T-helper 22 cell (primary cell): ENCODE results near the gene TBCD.
"Not testable (repeated sequence)": the region's sequence is repeated elsewhere in the genome, so short reads cannot be mapped to it uniquely, and the experiment has no call there.

Source experiments
- DNase-seq: peaks from one replicate; pipeline ENCODE4 v3.0.0-alpha.2; 2020; ENCODE audit warnings: low read depth

TBCD gene

DNA sequence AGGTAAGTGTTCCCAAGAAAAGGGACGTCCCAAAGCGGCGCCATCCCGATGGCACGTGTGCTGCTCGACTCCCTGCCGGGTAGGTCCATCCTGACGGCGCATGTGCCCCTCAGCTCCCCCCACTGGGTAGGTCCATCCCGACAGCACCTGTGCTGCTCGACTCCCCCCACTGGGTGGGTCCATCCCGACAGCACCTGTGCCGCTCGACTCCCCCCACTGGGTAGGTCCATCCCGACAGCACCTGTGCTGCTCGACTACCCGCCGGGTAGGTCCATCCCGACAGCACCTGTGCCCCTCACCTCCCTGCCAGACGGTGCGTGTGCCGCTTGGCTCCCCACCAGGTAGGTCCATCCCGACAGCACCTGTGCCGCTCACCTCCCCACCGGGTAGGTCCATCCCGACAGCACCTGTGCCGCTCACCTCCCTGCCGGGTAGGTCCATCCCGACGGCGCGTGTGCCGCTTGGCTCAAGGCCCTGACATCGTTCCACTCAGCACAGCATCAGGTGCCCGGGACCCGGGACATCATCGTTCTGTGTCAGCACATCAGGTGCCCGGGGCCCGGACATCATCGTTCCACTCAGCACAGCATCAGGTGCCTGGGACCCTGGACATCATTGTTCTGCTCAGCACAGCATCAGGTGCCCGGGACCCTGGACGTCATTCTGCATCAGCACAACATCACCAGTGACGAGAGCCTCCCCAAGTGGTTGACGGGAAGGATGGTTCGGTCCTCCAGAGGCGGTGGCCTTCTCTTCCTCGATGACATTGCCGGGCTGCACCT, 22.2 kb upstream of the TBCD start:
- no peak for DNase-seq

- DNase-seq, result no peak
These were observed 19.6 kb upstream of the TBCD start for GRCh38 chr17:82732118-82732743.

- no peak for DNase-seq
These were observed 16.6 kb upstream of the TBCD start, which contains the start of gene FN3K for GRCh38 chr17:82734987-82735866. FN3K (plus strand) TSS chr17:82735615; CDS start chr17:82735637, 22 bp downstream.

- DNase-seq, result no peak
These were observed 15.2 kb upstream of the TBCD start for GRCh38 chr17:82736511-82737185.

DNA sequence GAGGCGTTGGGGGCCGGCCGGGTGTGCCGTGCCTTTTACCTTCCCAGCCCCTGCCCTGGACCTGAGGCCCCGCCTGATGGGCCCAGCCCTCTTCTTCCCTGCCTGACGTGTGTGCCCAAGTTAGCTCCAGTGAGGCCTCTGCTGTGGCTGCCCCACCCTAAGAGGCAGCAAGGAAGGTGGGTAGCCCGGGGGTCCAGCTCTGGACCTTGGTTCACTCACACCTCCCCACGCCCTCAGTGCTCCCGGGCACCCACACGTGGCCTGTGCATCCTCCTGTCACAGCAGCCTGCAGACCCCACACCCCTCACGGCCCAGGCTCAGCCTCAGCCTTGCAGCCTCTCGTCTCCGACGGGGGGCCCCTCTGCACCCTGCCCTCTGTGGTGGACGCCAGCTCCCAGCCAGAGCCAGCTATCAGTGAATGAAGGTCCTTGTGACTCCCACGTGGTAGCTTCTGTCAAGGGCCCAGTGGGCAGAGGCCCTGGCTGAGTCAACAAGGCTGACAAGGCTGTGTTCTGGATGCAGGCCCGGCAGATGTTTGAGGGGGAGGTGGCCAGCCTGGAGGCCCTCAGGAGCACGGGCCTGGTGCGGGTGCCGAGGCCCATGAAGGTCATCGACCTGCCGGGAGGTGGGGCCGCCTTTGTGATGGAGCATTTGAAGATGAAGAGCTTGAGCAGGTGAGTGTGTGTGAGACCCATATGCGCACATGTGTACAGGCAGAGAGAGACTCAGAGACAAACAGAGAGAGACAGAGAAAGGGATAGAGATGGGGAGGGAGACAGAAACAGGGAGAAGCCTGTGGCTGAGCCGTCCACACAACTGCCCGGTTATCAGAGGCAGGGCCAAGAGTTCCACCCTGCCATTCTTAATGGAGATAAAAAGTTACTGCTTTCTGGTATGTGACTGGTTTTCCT, 13.6 kb upstream of the TBCD start:
- no peak for DNase-seq

GRCh38 chr17:82740906-82741759, 10.7 kb upstream of the TBCD start:
- DNase-seq, result no peak

GRCh38 chr17:82743344-82744219, 8.3 kb upstream of the TBCD start:
- DNase-seq, result no peak

- not testable (repeated sequence) for DNase-seq
These were observed 7.1 kb upstream of the TBCD start for GRCh38 chr17:82744736-82745135.

DNA sequence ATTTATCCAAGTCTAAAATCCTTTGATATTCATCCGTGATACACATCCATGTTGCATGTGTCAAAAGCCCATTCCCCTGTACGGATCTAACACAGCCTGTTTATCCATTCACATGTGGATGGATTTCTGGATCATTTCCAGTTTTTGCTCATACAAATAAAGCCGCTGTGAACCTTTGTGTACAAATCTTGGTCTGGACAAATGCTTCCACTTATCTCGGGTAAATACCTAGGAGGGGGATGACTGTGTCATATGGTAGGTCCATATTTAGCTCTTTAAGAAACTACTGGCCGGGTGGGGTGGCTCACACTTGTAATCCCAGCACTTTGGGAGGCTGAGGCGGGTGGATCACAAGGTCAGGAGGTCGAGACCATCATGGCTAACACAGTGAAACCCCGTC, 6.3 kb upstream of the TBCD start:
- DNase-seq, result no peak

- DNase-seq, result no peak
These were observed 3.1 kb upstream of the TBCD start for GRCh38 chr17:82748756-82749155.

GRCh38 chr17:82750241-82750908, 1.5 kb upstream of the TBCD start:
- no peak for DNase-seq

- no peak for DNase-seq
These were observed 694 bp upstream of the TBCD start for GRCh38 chr17:82751171-82751570.

- no peak for DNase-seq
These were observed 721 bp downstream of the TBCD start for GRCh38 chr17:82752371-82753200.

DNA sequence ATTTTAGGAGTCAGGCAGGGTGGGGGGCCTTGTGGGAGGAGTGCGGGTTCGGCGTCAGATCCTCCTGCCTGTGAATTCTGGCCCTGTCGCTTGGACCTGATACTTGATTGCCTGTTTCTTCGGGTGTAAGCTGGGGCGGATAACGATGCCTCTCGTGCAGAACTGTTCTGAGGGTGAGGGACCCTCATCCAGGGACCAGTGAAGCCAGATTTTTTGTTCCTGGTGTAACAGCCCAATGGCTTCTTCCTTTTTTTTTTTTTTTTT, 1.3 kb downstream of the TBCD start:
- DNase-seq, result no peak

DNA sequence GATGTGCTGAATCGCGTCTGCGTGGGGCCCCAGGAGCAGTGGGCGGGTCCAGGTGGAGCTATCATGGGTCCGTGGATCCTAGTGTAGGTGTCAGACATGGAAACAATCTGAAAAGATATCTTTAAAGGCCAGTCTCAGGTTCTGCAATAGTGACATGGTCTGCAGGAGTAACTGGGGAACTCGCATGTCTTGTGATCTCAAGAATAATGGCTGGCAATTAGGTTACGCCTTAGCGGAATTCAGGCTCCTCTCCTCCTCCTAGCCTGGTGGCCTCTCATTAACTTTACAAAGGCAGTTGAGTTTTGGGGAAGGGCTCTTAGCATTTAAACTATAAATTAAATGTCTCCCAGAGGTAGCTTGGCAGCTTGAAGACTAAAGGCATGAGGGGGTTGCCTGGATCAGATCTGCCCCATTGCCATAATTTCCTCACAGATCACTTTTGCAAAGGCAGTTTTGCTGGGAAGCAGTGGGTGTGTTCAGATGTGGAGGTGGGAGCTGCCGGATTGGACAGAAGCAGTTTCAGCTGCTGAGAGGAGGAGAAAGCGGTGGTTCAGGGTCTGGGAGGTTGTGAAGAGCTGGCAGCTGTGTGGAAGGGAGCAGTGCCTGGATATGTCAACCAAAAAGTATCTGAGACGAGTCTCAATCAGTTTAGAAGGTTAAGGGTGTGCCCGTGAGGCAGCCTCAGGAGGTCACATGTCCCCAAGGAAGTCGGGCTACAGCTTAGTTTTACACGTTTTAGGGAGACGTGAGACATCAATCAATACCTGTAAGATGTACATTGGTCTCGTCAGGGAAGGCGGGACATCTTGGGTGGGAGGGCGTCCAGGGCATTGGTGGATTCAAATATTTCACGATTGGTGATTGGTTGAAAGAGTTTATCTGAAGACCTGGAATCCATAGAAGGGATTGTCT, 2.7 kb downstream of the TBCD start:
- DNase-seq, result no peak

- DNase-seq, result no peak
These were observed 4.3 kb downstream of the TBCD start for GRCh38 chr17:82756166-82756565.

- DNase-seq, result no peak
These were observed 13.5 kb downstream of the TBCD start for GRCh38 chr17:82765371-82765770.
